A204.1 (cell line): Measurements from ENCODE around the gene ZCCHC14.
A peak's percentile ranks its signal among the peaks of the same experiment; 100 is the strongest.

Experiments used
- FAIRE-seq: peaks from 2 replicates; lab custom pipeline; 2012; peaks lifted over from hg19 to GRCh38; lab: Jason Lieb, UNC

Gene ZCCHC14

GRCh38 chr16:87426423-87427215 lies 66.2 kb downstream of the ZCCHC14 start:
- no peak for FAIRE-seq

- FAIRE-seq: no peak
Observed at GRCh38 chr16:87425941-87426340, 66.9 kb downstream of the ZCCHC14 start.

GRCh38 chr16:87424266-87424665 lies 68.6 kb downstream of the ZCCHC14 start:
- FAIRE-seq: no peak

GRCh38 chr16:87423429-87423828 lies 69.4 kb downstream of the ZCCHC14 start:
- no peak for FAIRE-seq

- FAIRE-seq: no peak
Observed at GRCh38 chr16:87422106-87422505, 70.7 kb downstream of the ZCCHC14 start.

- no peak for FAIRE-seq
Observed at GRCh38 chr16:87421003-87421912, 71.6 kb downstream of the ZCCHC14 start.

GRCh38 chr16:87420026-87421002 lies 72.5 kb downstream of the ZCCHC14 start:
- FAIRE-seq: no peak

GRCh38 chr16:87418644-87419043 lies 74.2 kb downstream of the ZCCHC14 start:
- FAIRE-seq: no peak

- FAIRE-seq: no peak
Observed at GRCh38 chr16:87418216-87418615, 74.6 kb downstream of the ZCCHC14 start.

- no peak for FAIRE-seq
Observed at GRCh38 chr16:87417528-87417910, 75.3 kb downstream of the ZCCHC14 start.

- FAIRE-seq: peak; percentile 95
Observed at GRCh38 chr16:87416826-87417527, 75.8 kb downstream of the ZCCHC14 start.

- no peak for FAIRE-seq
Observed at GRCh38 chr16:87415441-87415840, 77.4 kb downstream of the ZCCHC14 start.

- FAIRE-seq: no peak
Observed at GRCh38 chr16:87414251-87414680, 78.6 kb downstream of the ZCCHC14 start.

- FAIRE-seq: no peak
Observed at GRCh38 chr16:87412996-87413421, 79.8 kb downstream of the ZCCHC14 start.

GRCh38 chr16:87412371-87412995 lies 80.3 kb downstream of the ZCCHC14 start:
- no peak for FAIRE-seq

GRCh38 chr16:87411375-87412271 lies 81.2 kb downstream of the ZCCHC14 start:
- no peak for FAIRE-seq

GRCh38 chr16:87410968-87411367 lies 81.9 kb downstream of the ZCCHC14 start:
- FAIRE-seq: no peak

GRCh38 chr16:87410530-87410929 lies 82.3 kb downstream of the ZCCHC14 start:
- no peak for FAIRE-seq

GRCh38 chr16:87409781-87410180 lies 83.0 kb downstream of the ZCCHC14 start:
- no peak for FAIRE-seq

- no peak for FAIRE-seq
Observed at GRCh38 chr16:87409153-87409552, 83.7 kb downstream of the ZCCHC14 start.
